Measurements from ENCODE around the gene ELAC2. TPM values are rescaled to one million over a fixed set of nuclear protein-coding genes. Genes with fewer than 3 reads are reported as not detected.

The ELAC2 gene
- polyA plus RNA-seq, 1 donor from 2014 or later = 34.6 TPM

- Histone ChIP-seq H3K4me3 (ENCODE audit: low read length) (peak overlapping the region; percentile 98), H3K36me3 (ENCODE audit: insufficient read depth, low read length) (no peaks in the 10 kb centered on the region), H3K9me3 (ENCODE audit: low read length) (no peaks in the 10 kb centered on the region), H2AFZ (ENCODE audit: low read depth, low read length) (peak overlapping the region; percentile 57), H3K4me2 (ENCODE audit: low read length) (peak overlapping the region; percentile 94), H3K9ac (ENCODE audit: low read length) (peak overlapping the region; percentile 66), H3F3A (ENCODE audit: insufficient read depth, low read length, poor library complexity, severe bottlenecking) (no peaks in the 10 kb centered on the region), H3K79me2 (replicated peaks; ENCODE audit: insufficient read depth, low read length) (no peaks in the 10 kb centered on the region), H3K27me3 (ENCODE audit: insufficient read depth, low read depth, low read length) (no peaks in the 10 kb centered on the region), H3K9me2 (ENCODE audit: insufficient read depth, low read length) (no peaks in the 10 kb centered on the region), H4K20me1 (ENCODE audit: insufficient read depth) (no peaks in the 10 kb centered on the region), H3K27ac (ENCODE audit: low read length) (no peak overlapping the region)
- TF ChIP-seq SMC3 (conservative IDR thresholded peaks at IDR 0.05; ENCODE audit: poor library complexity) (no peak), REST (IDR thresholded peaks at IDR 0.05; ENCODE audit: borderline replicate concordance) (no peak)
Measured at GRCh38 chr17:13016881-13017654, 759 bp downstream of the ELAC2 start.

GRCh38 chr17:13014801-13015200 lies 3.0 kb downstream of the ELAC2 start:
- TF ChIP-seq MXI1 (conservative IDR thresholded peaks at IDR 0.05; ENCODE audit: poor library complexity, severe bottlenecking) = no peak
- TF ChIP-seq REST (IDR thresholded peaks at IDR 0.05; ENCODE audit: borderline replicate concordance) = no peak
- TF ChIP-seq EP300 (conservative IDR thresholded peaks at IDR 0.05; ENCODE audit: poor library complexity, severe bottlenecking) = no peak
- TF ChIP-seq CTCF (IDR thresholded peaks at IDR 0.05; ENCODE audit: poor library complexity, severe bottlenecking) = no peak
- TF ChIP-seq EZH2 (IDR thresholded peaks at IDR 0.05; ENCODE audit: borderline replicate concordance, insufficient read depth, low read length, poor library complexity, severe bottlenecking) = no peak
- no peak for TF ChIP-seq RAD21 (conservative IDR thresholded peaks at IDR 0.05)
- no peak for TF ChIP-seq SMC3 (conservative IDR thresholded peaks at IDR 0.05; ENCODE audit: poor library complexity)
- TF ChIP-seq POLR2AphosphoS5 (IDR thresholded peaks at IDR 0.05) = no peak
- no peak for TF ChIP-seq TAF1 (IDR thresholded peaks at IDR 0.05; ENCODE audit: low read depth)
- Histone ChIP-seq H3K9me3 (ENCODE audit: low read length) (no peaks in the 10 kb centered on the region), H3K4me2 (ENCODE audit: low read length) (no peak overlapping the region), H3K36me3 (ENCODE audit: insufficient read depth, low read length) (no peaks in the 10 kb centered on the region), H3F3A (ENCODE audit: insufficient read depth, low read length, poor library complexity, severe bottlenecking) (no peaks in the 10 kb centered on the region), H3K9me2 (ENCODE audit: insufficient read depth, low read length) (no peaks in the 10 kb centered on the region), H3K9ac (ENCODE audit: low read length) (no peak overlapping the region), H3K27me3 (ENCODE audit: insufficient read depth, low read depth, low read length) (no peaks in the 10 kb centered on the region), H3K27ac (ENCODE audit: low read length) (no peak overlapping the region), H3K4me3 (ENCODE audit: low read length) (no peak overlapping the region), H2AFZ (ENCODE audit: low read depth, low read length) (no peak overlapping the region), H3K79me2 (replicated peaks; ENCODE audit: insufficient read depth, low read length) (no peaks in the 10 kb centered on the region), H4K20me1 (ENCODE audit: insufficient read depth) (no peaks in the 10 kb centered on the region)
